CD4-positive, alpha-beta T cell treated with Interleukin-15 for 1 hour (primary cell): ENCODE results near the gene ABI3BP.
"Not testable (repeated sequence)": the region's sequence is repeated elsewhere in the genome, so short reads cannot be mapped to it uniquely, and the experiment has no call there.

ENCODE experiments used
- DNase-seq: peaks from one replicate; pipeline ENCODE4 v3.0.0-alpha.2; 2020

ABI3BP gene

DNA sequence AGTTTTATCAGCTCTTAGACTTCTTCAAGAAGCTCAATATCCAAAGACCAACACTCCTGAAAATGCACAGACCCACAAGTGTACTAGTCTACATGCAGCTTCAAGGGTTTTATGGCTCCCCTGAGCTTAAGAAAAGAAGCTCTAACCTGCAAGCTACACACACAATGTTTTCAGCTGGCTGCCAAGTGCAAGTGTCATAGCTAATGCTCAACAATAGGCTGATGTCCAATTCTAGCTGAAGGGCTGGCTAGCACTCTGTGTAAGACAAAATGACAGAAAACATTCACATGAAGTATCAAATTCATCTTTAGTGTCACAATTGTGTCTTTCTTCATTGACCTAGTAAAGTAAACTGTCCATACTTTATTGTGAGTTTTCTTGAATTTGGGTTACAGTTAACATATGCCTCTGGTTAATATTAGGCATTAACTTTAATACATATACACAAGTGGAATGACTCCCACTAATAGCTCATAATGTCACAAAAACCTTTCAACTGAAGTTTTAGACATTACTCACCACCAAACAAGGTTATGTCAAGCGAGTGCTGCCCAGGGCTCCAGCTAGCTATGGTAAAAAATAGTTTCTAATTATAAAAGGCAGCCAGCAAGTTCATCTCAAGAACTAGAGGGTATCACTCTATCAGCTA is 15.1 kb downstream of the ABI3BP start:
- no peak for DNase-seq

DNA sequence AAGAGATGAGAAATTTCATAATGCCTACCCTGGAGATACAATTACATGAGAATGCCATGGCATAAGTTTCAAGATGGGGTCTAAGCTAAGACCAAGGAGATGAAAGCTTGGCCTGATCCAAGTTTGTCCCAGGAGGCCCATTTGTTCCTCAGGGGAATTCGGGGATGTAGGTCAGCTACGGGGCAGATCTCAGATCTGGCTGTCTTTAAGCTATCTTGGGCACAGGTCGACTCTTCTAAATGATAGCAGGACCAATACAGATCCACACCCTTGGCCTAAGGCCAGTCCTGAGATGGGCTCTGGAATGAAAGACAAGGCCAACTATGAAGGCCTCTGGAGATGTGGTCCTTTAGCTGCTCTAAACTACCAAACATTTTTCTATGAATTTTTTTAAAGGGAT is 16.6 kb downstream of the ABI3BP start:
- no peak for DNase-seq

DNA sequence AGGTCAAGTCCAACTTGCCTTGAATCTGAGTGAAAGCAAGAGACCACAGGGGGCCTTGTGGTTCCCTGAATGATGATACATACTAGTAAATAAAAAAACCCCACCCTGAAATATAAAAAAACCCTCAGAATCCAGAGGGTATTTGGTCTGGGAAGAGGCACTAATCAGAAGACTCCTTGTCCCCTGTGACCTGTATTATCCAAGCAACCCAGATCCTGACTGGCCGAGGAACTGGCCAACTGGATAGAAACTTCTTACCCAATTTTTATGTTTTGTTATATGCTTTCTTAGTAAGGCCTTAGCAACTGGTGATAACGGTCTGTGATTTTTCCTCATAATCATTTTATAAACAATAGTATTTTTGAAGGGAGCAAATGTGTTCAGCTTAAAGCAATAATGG is 17.5 kb downstream of the ABI3BP start:
- no peak for DNase-seq

DNA sequence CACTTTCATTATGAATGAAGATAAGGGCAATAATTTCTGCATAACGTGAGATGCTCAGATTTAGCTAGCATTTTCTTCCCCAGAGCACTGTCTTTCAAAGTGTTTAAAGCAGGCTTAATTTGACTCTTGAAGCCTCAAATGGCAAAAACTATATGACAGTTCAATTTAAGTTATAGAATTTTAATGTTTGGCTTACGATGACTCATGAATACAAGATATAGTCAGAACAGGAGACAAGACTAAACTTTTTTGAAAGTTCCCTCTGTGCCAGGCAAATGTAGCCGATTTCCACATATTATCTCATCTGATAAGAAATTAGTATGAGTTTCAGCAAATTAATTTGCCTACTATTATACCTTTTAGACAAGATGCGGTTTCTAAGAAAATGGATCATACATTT is 19.6 kb downstream of the ABI3BP start:
- DNase-seq, result no peak

DNA sequence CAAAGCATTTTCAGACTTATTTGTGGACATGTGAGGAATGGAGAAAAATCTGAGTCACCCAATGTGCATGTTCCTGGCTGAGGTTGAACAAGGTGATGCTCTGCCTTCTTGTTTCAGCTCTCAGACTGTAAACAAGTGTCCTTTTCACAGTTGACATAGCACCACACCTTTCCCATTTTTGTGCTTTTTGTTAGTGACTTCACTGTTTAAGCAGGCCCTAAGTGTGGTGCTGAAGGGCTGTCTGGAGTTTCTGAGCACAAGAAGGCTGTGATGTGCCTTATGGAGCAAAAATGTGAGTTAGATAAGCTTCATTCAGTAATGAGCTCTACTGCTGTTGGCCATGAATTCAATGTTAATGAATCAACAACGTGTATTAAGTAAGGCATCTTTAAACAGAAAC is 20.4 kb downstream of the ABI3BP start:
- DNase-seq, result no peak

GRCh38 chr3:100972301-100972844 is 20.8 kb downstream of the ABI3BP start:
- no peak for DNase-seq

DNA sequence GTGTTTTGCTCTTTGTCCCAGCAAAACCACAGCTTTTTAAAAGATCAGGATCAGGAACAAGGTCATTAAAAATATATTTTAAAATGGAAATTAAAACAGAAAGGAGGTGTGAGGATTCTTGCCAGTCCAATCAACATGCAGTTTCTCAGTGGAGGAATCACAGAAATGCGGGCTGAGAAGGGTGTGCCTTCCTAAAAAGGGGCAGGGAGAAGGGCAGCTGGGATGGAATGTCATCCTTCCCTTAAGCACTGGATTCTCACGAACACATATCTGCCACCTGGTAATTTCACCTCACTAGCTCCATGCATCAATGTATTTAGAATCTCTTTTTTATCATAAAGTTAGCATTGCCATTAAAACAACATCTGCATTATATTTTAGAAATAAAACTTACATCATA is 21.4 kb downstream of the ABI3BP start:
- DNase-seq, result no peak

DNA sequence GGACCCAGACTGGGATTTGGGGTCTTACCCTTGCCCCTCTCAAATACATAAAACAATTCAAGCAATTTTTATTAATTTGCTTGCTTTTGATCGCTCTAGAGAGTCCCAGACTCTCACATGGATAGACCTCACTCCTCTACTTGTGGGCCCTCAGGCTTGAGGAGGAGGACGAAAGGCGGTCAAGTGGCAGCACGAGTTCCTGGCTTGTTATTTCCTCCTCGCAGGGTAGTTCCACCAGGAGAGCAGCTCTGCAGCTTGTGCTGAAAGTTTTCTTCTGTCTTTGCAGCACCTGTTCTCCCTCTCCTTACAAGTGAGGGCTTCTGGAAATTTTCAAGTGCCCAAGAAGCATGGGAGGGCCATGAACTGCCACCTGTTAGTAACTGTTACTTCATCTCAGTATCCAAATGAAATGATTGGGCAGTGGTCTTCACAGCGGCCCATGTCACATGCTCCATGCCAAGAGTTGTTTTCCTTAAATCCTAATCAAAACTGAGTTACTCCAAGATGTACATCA is 22.7 kb downstream of the ABI3BP start:
- DNase-seq, result no peak

- DNase-seq, result no peak
These were observed 24.0 kb downstream of the ABI3BP start for GRCh38 chr3:100968932-100969906.

GRCh38 chr3:100966807-100967206 is 26.4 kb downstream of the ABI3BP start:
- DNase-seq, result no peak

GRCh38 chr3:100966049-100966491 is 27.2 kb downstream of the ABI3BP start:
- DNase-seq, result no peak

DNA sequence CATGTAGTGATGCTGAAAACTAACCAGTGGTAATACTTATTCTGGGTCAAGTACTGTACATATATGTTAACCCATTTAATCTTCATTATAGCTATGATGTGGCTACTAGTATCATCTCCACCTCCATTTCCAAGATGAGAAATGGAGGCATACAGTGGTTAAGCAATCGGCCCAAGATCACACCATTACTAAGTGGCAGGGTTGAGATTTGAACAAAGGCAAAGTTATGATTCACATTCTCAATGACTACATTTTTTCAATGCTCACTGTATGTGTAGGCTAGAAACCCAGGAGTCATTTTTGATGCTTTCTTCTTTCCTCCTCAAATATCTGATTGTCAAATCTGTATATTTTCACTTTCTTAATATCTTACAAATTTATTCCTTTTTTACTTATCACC is 30.2 kb downstream of the ABI3BP start:
- DNase-seq, result no peak

DNA sequence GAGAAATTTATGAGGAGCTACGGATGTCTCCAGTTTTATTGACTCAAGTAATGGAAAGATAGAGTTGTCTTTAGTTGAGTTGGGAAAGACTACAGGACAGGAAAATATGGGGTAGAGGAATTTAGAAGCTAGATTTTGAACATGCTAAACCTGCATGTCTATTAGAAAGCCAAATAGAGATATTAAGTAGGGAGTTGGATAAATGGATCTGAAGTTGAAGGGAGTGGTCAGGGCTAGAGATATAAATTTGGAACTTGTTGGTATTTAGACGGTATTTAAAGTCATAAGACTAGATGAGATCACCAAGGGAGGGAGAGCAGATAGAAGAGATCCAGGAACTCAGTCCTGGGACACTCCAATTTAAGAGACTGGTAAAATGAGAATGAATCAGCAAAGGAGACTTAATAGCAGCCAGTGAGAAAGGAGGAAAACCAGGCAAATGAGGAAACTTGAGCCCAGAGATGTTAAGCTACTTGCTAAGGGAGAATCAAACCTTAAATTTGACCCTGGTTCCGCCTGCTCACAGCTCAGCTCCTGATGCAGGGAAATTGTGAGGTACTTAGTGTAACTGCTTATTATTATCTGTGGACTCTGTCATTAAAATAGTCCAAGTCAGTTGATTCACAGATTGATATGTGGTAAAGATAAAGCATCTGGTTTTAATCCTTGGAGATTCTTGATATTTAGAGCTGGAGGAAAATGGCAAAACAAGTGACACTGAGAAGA is 35.8 kb downstream of the ABI3BP start:
- DNase-seq, result no peak

GRCh38 chr3:100956276-100956675 is 36.9 kb downstream of the ABI3BP start:
- DNase-seq, result no peak

DNA sequence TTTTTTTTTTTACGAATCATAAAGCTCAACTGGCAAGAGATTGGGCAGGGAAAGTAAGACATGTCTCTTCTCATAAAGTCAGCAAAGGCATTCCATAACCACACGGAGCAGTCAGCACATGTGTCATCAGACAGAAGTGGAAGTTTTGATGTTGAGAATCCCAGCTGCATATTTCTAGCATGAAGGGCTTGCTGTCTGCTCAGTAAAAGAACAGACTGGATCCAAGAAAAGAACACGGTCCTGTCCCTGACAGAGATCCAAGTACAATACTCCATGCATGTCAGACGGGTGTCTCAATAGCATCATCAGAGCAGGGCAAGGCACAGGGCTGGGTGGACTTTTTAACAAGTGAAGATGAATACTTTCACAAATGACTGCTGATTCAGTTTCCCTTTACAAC is 38.2 kb downstream of the ABI3BP start:
- no peak for DNase-seq

GRCh38 chr3:100954199-100954935 is 38.9 kb downstream of the ABI3BP start:
- no peak for DNase-seq

- no peak for DNase-seq
These were observed 40.1 kb downstream of the ABI3BP start for GRCh38 chr3:100953103-100953502.

DNA sequence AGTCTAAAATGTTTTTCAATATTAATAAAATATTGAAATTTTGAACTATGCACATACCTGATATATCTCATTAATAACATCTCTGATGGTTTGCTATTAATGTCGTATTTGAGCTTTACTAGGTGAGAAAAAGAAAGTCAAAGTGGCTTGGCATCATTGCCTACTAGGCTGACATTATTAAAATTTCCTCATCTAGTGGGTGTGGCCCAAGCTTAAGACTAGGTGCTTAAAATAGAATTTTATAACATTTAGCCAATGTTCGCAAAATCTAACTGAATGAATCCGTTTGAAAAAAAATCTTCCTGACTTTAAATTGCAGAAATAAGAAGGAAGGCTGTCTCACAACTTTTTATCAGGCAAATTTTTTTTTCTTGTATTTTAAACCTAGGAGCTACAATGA is 46.1 kb downstream of the ABI3BP start:
- no peak for DNase-seq

DNA sequence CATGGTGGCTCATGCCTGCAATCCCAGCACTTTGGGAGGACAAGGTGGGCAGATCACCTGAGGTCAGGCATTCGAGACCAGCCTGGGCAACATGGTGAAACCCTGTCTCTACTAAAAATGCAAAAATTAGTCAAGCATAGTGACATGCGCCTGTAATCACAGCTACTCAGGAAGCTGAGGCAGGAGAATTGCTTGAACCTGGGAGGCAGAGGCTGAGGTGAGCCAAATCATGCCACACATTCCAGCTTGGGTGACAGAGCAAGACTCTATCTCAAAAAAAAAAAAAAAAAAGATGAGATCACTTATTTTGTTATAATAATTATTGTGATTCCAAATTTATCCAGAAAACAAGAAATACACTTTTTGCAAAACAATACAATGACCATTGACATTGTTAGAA is 47.1 kb downstream of the ABI3BP start:
- not testable (repeated sequence) for DNase-seq

DNA sequence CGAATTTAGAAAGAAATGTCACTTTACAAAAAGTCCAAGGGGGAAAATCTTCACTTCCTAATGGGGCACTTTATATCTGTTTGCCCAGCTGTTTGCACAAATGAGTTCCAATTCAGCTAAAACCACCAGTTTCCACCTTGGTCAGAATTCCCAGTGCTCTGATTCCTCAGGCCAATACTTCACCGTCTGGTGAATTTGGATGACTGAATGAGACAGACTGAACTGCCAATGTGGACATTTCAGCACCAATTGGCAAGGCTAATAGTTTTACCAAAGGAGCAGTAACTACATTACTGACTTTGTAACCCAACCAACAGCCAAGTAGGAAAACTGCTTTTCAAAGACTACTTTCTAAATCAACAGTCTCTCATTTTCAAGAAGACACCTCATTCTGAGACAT is 51.8 kb downstream of the ABI3BP start:
- DNase-seq, result no peak

DNA sequence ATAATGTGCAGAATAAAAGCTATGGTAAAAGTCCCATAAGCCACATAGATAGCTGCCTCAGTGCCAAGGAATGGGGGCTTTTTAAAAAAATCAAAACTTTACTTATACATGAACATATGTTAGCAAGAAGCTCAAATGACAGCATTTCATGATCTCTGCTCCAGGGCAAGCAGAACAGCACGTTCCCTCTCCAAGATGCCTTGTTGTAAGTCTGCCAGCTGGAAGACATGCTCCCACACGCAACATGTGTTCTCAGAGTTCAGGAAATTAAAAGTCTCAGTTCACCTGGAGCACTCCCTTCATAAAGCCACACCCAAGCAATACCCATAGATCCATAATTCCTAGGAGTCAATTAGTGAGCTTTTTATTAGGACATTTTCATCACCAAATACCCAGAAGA is 52.2 kb downstream of the ABI3BP start:
- DNase-seq, result no peak

DNA sequence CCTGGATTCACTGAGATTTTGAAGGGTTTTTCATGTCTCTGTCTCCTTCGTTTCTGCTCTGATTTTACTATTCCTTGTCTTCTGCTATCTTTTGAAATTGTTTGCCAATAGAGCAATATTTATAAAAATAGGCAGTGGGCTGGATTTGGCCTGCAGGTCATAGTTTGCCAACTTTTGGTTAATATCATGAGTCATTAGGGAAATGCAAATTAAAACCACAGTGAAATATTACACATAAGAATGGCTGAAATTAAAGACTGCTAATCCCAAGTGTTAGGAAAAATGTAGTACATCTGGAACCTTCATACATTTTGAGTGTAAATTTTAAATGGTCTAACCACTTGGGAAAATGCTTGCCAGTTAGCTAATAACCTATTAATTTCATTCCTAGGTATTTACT is 56.3 kb downstream of the ABI3BP start:
- DNase-seq, result no peak
